ENCODE results near the gene ASB3.
"Not testable (repeated sequence)": the region's sequence is repeated elsewhere in the genome, so short reads cannot be mapped to it uniquely, and the experiment has no call there.

Gene ASB3

GRCh38 chr2:53787614-53788289 is 999 bp upstream of the ASB3 start:
- DNase-seq (ENCODE audit: low read depth in 1 of 2, low spot score in 1 of 2), result no peak

GRCh38 chr2:53786352-53786704 is 425 bp downstream of the ASB3 start:
- DNase-seq (ENCODE audit: low read depth in 1 of 2, low spot score in 1 of 2), result peak in 1 of 2 donors; percentile 3

GRCh38 chr2:53785366-53785765 is 1.4 kb downstream of the ASB3 start:
- no peak for DNase-seq (ENCODE audit: low read depth in 1 of 2, low spot score in 1 of 2)

- DNase-seq (ENCODE audit: low read depth in 1 of 2, low spot score in 1 of 2), result no peak
Measured at GRCh38 chr2:53784436-53784835, 2.3 kb downstream of the ASB3 start.

GRCh38 chr2:53782676-53783075 is 4.1 kb downstream of the ASB3 start:
- no peak for DNase-seq (ENCODE audit: low read depth in 1 of 2, low spot score in 1 of 2)

- DNase-seq (ENCODE audit: low read depth in 1 of 2, low spot score in 1 of 2), result no peak
Measured at GRCh38 chr2:53780056-53780455, 6.7 kb downstream of the ASB3 start.

GRCh38 chr2:53778536-53779162 is 8.1 kb downstream of the ASB3 start:
- DNase-seq (ENCODE audit: low read depth in 1 of 2, low spot score in 1 of 2), result no peak

GRCh38 chr2:53777134-53777533 is 9.6 kb downstream of the ASB3 start:
- DNase-seq (ENCODE audit: low read depth in 1 of 2, low spot score in 1 of 2), result no peak

GRCh38 chr2:53770264-53770663 is 16.5 kb downstream of the ASB3 start:
- no peak for DNase-seq (ENCODE audit: low read depth in 1 of 2, low spot score in 1 of 2)

- no peak for DNase-seq (ENCODE audit: low read depth in 1 of 2, low spot score in 1 of 2)
Measured at GRCh38 chr2:53769318-53769945, 17.3 kb downstream of the ASB3 start.

GRCh38 chr2:53768242-53768542 is 18.6 kb downstream of the ASB3 start:
- no peak for DNase-seq (ENCODE audit: low read depth in 1 of 2, low spot score in 1 of 2)

GRCh38 chr2:53767405-53768241 is 19.1 kb downstream of the ASB3 start, which contains the start of gene CHAC2:
TSS of gene CHAC2 (plus strand) at chr2:53767804. CDS start at chr2:53767887, 83 bp downstream.
- peak; percentile 60 to 76 for DNase-seq (ENCODE audit: low read depth in 1 of 2, low spot score in 1 of 2)

- DNase-seq (ENCODE audit: low read depth in 1 of 2, low spot score in 1 of 2), result no peak
Measured at GRCh38 chr2:53765767-53766166, 21.0 kb downstream of the ASB3 start.

GRCh38 chr2:53757206-53757605 is 29.5 kb downstream of the ASB3 start:
- DNase-seq (ENCODE audit: low read depth in 1 of 2, low spot score in 1 of 2), result not testable (repeated sequence)

- DNase-seq (ENCODE audit: low read depth in 1 of 2, low spot score in 1 of 2), result no peak
Measured at GRCh38 chr2:53756644-53757043, 30.1 kb downstream of the ASB3 start.

- no peak for DNase-seq (ENCODE audit: low read depth in 1 of 2, low spot score in 1 of 2)
Measured at GRCh38 chr2:53755121-53755520, 31.6 kb downstream of the ASB3 start.

- DNase-seq (ENCODE audit: low read depth in 1 of 2, low spot score in 1 of 2), result no peak
Measured at GRCh38 chr2:53753041-53753440, 33.7 kb downstream of the ASB3 start.

GRCh38 chr2:53752385-53752784 is 34.4 kb downstream of the ASB3 start:
- DNase-seq (ENCODE audit: low read depth in 1 of 2, low spot score in 1 of 2), result no peak

- DNase-seq (ENCODE audit: low read depth in 1 of 2, low spot score in 1 of 2), result no peak
Measured at GRCh38 chr2:53751728-53752127, 35.0 kb downstream of the ASB3 start.

- no peak for DNase-seq (ENCODE audit: low read depth in 1 of 2, low spot score in 1 of 2)
Measured at GRCh38 chr2:53750041-53750768, 36.5 kb downstream of the ASB3 start.

- no peak for DNase-seq (ENCODE audit: low read depth in 1 of 2, low spot score in 1 of 2)
Measured at GRCh38 chr2:53744395-53745065, 42.2 kb downstream of the ASB3 start.
